GM19043 (cell line): Measurements from ENCODE around the gene GPRIN1.
"Not testable (repeated sequence)": the region's sequence is repeated elsewhere in the genome, so short reads cannot be mapped to it uniquely, and the experiment has no call there.

Experiments used
- ATAC-seq: cut with Tn5 transposase; IDR thresholded peaks from one replicate; pipeline ENCODE4 v1.9.1; 2021; ENCODE audit warnings: low read depth; ENCODE audit not compliant: unreplicated experiment

GPRIN1 gene

GRCh38 chr5:176599749-176600430 lies 10.1 kb downstream of the GPRIN1 start:
- not testable (repeated sequence) for ATAC-seq

- ATAC-seq: no peak
These were observed 12.3 kb downstream of the GPRIN1 start for GRCh38 chr5:176597417-176598389.

- no peak for ATAC-seq
These were observed 13.1 kb downstream of the GPRIN1 start for GRCh38 chr5:176596689-176597416.

- no peak for ATAC-seq
These were observed 13.8 kb downstream of the GPRIN1 start for GRCh38 chr5:176596069-176596644.

- no peak for ATAC-seq
These were observed 14.5 kb downstream of the GPRIN1 start for GRCh38 chr5:176595386-176595943.

GRCh38 chr5:176594554-176594953 lies 15.4 kb downstream of the GPRIN1 start:
- ATAC-seq: no peak

- no peak for ATAC-seq
These were observed 16.6 kb downstream of the GPRIN1 start for GRCh38 chr5:176593273-176593869.

- ATAC-seq: no peak
These were observed 17.4 kb downstream of the GPRIN1 start for GRCh38 chr5:176592573-176592972.

GRCh38 chr5:176591667-176592066 lies 18.3 kb downstream of the GPRIN1 start:
- not testable (repeated sequence) for ATAC-seq

- no peak for ATAC-seq
These were observed 19.8 kb downstream of the GPRIN1 start for GRCh38 chr5:176590035-176590717.

GRCh38 chr5:176589039-176589769 lies 20.8 kb downstream of the GPRIN1 start:
- no peak for ATAC-seq

- no peak for ATAC-seq
These were observed 21.7 kb downstream of the GPRIN1 start for GRCh38 chr5:176588297-176588696.

- no peak for ATAC-seq
These were observed 22.6 kb downstream of the GPRIN1 start for GRCh38 chr5:176587398-176587797.

GRCh38 chr5:176583076-176583475 lies 26.9 kb downstream of the GPRIN1 start:
- no peak for ATAC-seq

- ATAC-seq: no peak
These were observed 28.6 kb downstream of the GPRIN1 start for GRCh38 chr5:176581361-176581760.

- ATAC-seq: no peak
These were observed 30.6 kb downstream of the GPRIN1 start for GRCh38 chr5:176579323-176579722.

GRCh38 chr5:176578391-176578808 lies 31.6 kb downstream of the GPRIN1 start:
- no peak for ATAC-seq

GRCh38 chr5:176577312-176578176 lies 32.4 kb downstream of the GPRIN1 start:
- ATAC-seq: no peak
